DND-41 (cell line): ENCODE data around the gene DHX57.
A peak's percentile ranks its signal among the peaks of the same experiment; 100 is the strongest.

Source experiments
- ATAC-seq: fragments of 200-7000 bp; cut with Tn5 transposase; 3 replicates; pipeline ENCODE4 v1.9.1; 2021; ENCODE audit warnings: low read depth; ENCODE audit not compliant: insufficient read depth
- DNase-seq: peaks from one replicate; pipeline ENCODE4 v3.0.0-alpha.2; 2020
- H2AFZ ChIP-seq: 2 replicates; pipeline ENCODE4 v1.6.0; 2012; ENCODE audit warnings: low read depth, low read length
- H3K27ac ChIP-seq: 2 replicates; pipeline ENCODE4 v1.5.1; 2012; ENCODE audit warnings: low read length, inconsistent platforms
- H3K27me3 ChIP-seq: fragments of 200-600 bp; sonication (generic); 2 replicates; pipeline ENCODE4 v1.6.0; 2012; ENCODE audit warnings: low read length, mild to moderate bottlenecking, inconsistent platforms; ENCODE audit not compliant: insufficient read depth, poor library complexity
- H3K36me3 ChIP-seq: 2 replicates; pipeline ENCODE4 v1.5.1; 2012; ENCODE audit warnings: low read length, inconsistent platforms; ENCODE audit not compliant: insufficient read depth
- H3K4me1 ChIP-seq: 2 replicates; pipeline ENCODE4 v1.5.1; 2012; ENCODE audit warnings: mild to moderate bottlenecking, low read length; ENCODE audit not compliant: insufficient read depth
- H3K4me2 ChIP-seq: 2 replicates; pipeline ENCODE4 v1.6.0; 2012; ENCODE audit warnings: mild to moderate bottlenecking, moderate library complexity, low read length, inconsistent platforms; ENCODE audit not compliant: insufficient read depth
- H3K4me3 ChIP-seq, 2 experiments: fragments of 200-600 bp in 1 of 2; shearing (Covaris generic) in 1 of 2; 2 replicates each; pipeline ENCODE4 v1.5.1; 2012 to 2016; ENCODE audit warnings: inconsistent platforms in 2 of 2, low read length in 2 of 2, mild to moderate bottlenecking in 2 of 2, low read depth in 1 of 2, moderate library complexity in 1 of 2
- H3K79me2 ChIP-seq: 2 replicates; pipeline ENCODE4 v1.6.0; 2012; ENCODE audit warnings: low read length, inconsistent platforms; ENCODE audit not compliant: insufficient read depth
- H3K9ac ChIP-seq: 2 replicates; pipeline ENCODE4 v1.6.0; 2012; ENCODE audit warnings: low read depth, mild to moderate bottlenecking, inconsistent platforms, low read length, moderate library complexity
- H3K9me3 ChIP-seq: 2 replicates; pipeline ENCODE4 v1.5.1; 2012; ENCODE audit warnings: low read length, moderate library complexity, mild to moderate bottlenecking, inconsistent platforms; ENCODE audit not compliant: insufficient read depth, severe bottlenecking
- H4K20me1 ChIP-seq: 2 replicates; pipeline ENCODE4 v1.6.0; 2012; ENCODE audit warnings: low read length; ENCODE audit not compliant: insufficient read depth
- CTCF ChIP-seq: IDR thresholded peaks from 2 replicates; pipeline ENCODE4 v1.5.1; 2012; ENCODE audit warnings: borderline replicate concordance, low read length, moderate library complexity, mild to moderate bottlenecking; ENCODE audit not compliant: poor library complexity, severe bottlenecking; ENCODE audit errors: extremely low read depth
- EZH2 ChIP-seq: IDR thresholded peaks from 3 replicates; pipeline ENCODE4 v1.6.1; 2012; ENCODE audit warnings: borderline replicate concordance, low read depth, mild to moderate bottlenecking, moderate library complexity, low read length, inconsistent platforms; ENCODE audit not compliant: severe bottlenecking

DHX57 gene

GRCh38 chr2:38876407-38876806 lies 673 bp upstream of the DHX57 start:
- ATAC-seq (no peak), DNase-seq (no peak)
- Histone ChIP-seq H3K79me2 (peaks cover 8% of the 10 kb centered on the region), H3K4me2 (peak overlapping the region; percentile 93), H3K9ac (peak overlapping the region; percentile 55), H3K4me1 (peaks cover 18% of the 10 kb centered on the region), H3K36me3 (no peaks in the 10 kb centered on the region), H3K27me3 (no peaks in the 10 kb centered on the region), H2AFZ (peak overlapping the region; percentile 90), H3K27ac (no peak overlapping the region; the same call in 1 of the 2 replicates), H3K9me3 (no peaks in the 10 kb centered on the region), H4K20me1 (no peaks in the 10 kb centered on the region), H3K4me3 (peak overlapping the region; percentile 55 to 81)
- TF ChIP-seq EZH2 (no peak), CTCF (no peak)

GRCh38 chr2:38875227-38875575 lies 533 bp downstream of the DHX57 start:
- H3K4me3 ChIP-seq: peak overlapping the region; percentile 55 to 81
- H3K27me3 ChIP-seq: no peaks in the 10 kb centered on the region
- peak overlapping the region; percentile 93 for H3K4me2 ChIP-seq
- peak overlapping the region; percentile 55 for H3K9ac ChIP-seq
- no peak; the same call in 2 of the 3 replicates for ATAC-seq
- no peaks in the 10 kb centered on the region for H3K36me3 ChIP-seq
- H3K79me2 ChIP-seq: peaks cover 8% of the 10 kb centered on the region
- peaks cover under 1% of the 10 kb centered on the region for H3K9me3 ChIP-seq
- H3K4me1 ChIP-seq: peaks cover 18% of the 10 kb centered on the region
- DNase-seq: no peak
- peak overlapping the region; percentile 41; the same call in 1 of the 2 replicates for H3K27ac ChIP-seq
- H2AFZ ChIP-seq: peak overlapping the region; percentile 90
- H4K20me1 ChIP-seq: no peaks in the 10 kb centered on the region
- no peak for TF ChIP-seq CTCF
- TF ChIP-seq EZH2: no peak

GRCh38 chr2:38873763-38874162 lies 2.0 kb downstream of the DHX57 start:
- H3K27ac ChIP-seq: no peak overlapping the region
- H3K27me3 ChIP-seq: no peaks in the 10 kb centered on the region
- ATAC-seq (no peak), DNase-seq (no peak)
- H3K36me3 ChIP-seq: no peaks in the 10 kb centered on the region
- no peak overlapping the region for H3K9ac ChIP-seq
- H3K4me2 ChIP-seq: no peak overlapping the region; the same call in 1 of the 2 replicates
- H4K20me1 ChIP-seq: no peaks in the 10 kb centered on the region
- TF ChIP-seq EZH2: no peak
- TF ChIP-seq CTCF: no peak
- no peak overlapping the region for H2AFZ ChIP-seq
- H3K4me1 ChIP-seq: peaks cover 18% of the 10 kb centered on the region
- peaks cover 4% of the 10 kb centered on the region for H3K9me3 ChIP-seq
- no peak overlapping the region for H3K4me3 ChIP-seq
- peaks cover 8% of the 10 kb centered on the region for H3K79me2 ChIP-seq

GRCh38 chr2:38871432-38871831 lies 4.3 kb downstream of the DHX57 start:
- no peak for TF ChIP-seq EZH2
- no peak for TF ChIP-seq CTCF
- H3K79me2 ChIP-seq: peaks cover 8% of the 10 kb centered on the region
- H3K27me3 ChIP-seq: no peaks in the 10 kb centered on the region
- peaks cover 4% of the 10 kb centered on the region for H3K9me3 ChIP-seq
- no peak for DNase-seq
- H4K20me1 ChIP-seq: no peaks in the 10 kb centered on the region
- peaks cover 10% of the 10 kb centered on the region; the same call in 1 of the 2 replicates for H3K36me3 ChIP-seq
- no peak overlapping the region for H2AFZ ChIP-seq
- no peak overlapping the region for H3K27ac ChIP-seq
- no peak overlapping the region for H3K9ac ChIP-seq
- H3K4me3 ChIP-seq: no peak overlapping the region
- no peak for ATAC-seq
- H3K4me2 ChIP-seq: no peak overlapping the region
- H3K4me1 ChIP-seq: peaks cover 13% of the 10 kb centered on the region
